ENCODE measurements around the gene PROX2. TPM values are rescaled to one million over a fixed set of nuclear protein-coding genes. Genes with fewer than 3 reads are reported as not detected.

Gene PROX2
- total RNA-seq, 1 experiment from 2014 or later: not detected

DNA sequence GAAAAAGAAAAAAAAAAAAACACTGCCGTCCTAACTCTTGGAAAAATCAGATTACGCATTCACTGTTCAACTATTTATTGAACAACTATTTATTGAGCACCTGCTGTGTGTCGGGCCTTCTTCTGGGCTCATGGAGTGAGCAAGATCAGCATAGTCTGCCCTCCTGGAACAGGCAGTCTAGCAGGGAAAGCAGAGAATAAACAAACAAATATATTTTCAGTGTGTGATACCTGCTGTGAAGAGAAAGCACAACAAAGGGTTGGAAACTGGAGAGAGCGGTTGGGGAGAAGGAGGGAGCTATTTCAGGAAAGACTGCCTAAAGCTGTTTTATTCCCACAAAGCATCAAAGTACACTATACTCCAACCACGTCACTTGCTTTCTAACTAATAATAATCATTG, 10.8 kb downstream of the PROX2 start:
- Histone ChIP-seq H3K27me3 (ENCODE audit: insufficient read depth, low read depth) (peaks cover 18% of the 10 kb centered on the region), H3K4me2 (no peak overlapping the region), H3K79me2 (ENCODE audit: low read depth) (no peaks in the 10 kb centered on the region), H3K9me2 (ENCODE audit: insufficient read depth) (no peaks in the 10 kb centered on the region), H3K4me1 (replicated peaks; ENCODE audit: insufficient read depth) (no peaks in the 10 kb centered on the region), H3K9me3 (ENCODE audit: insufficient read depth, low read depth) (no peaks in the 10 kb centered on the region), H3K36me3 (ENCODE audit: low read depth) (no peaks in the 10 kb centered on the region), H4K20me1 (ENCODE audit: insufficient read depth) (no peaks in the 10 kb centered on the region), H3K4me3 (no peak overlapping the region), H2AFZ (no peak overlapping the region), H3F3A (ENCODE audit: insufficient read depth, low read depth) (peaks cover 11% of the 10 kb centered on the region; the same call in 1 of the 2 replicates), H3K27ac (no peak overlapping the region)
- DNase-seq: no peak
- ChIA-PET CTCF (interaction anchor here (0.7 to 8.0 kb wide), 3 partner anchors 10 to 41 kb away, joined by 4 to 128 read pairs (median 9); no protein-coding TSS in a partner anchor), POLR2A (ENCODE audit: unreplicated experiment) (no interaction called here)
- no TSS peak for BruUV-seq (replicated peaks)
- intact Hi-C loops (cut with micrococcal nuclease; ENCODE audit: unreplicated experiment): no loop called here
- TF ChIP-seq, protein P1, sequence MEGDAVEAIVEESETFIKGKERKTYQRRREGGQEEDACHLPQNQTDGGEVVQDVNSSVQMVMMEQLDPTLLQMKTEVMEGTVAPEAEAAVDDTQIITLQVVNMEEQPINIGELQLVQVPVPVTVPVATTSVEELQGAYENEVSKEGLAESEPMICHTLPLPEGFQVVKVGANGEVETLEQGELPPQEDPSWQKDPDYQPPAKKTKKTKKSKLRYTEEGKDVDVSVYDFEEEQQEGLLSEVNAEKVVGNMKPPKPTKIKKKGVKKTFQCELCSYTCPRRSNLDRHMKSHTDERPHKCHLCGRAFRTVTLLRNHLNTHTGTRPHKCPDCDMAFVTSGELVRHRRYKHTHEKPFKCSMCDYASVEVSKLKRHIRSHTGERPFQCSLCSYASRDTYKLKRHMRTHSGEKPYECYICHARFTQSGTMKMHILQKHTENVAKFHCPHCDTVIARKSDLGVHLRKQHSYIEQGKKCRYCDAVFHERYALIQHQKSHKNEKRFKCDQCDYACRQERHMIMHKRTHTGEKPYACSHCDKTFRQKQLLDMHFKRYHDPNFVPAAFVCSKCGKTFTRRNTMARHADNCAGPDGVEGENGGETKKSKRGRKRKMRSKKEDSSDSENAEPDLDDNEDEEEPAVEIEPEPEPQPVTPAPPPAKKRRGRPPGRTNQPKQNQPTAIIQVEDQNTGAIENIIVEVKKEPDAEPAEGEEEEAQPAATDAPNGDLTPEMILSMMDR (conservative IDR thresholded peaks at IDR 0.05): no peak
- no peak for TF ChIP-seq EZH2 (IDR thresholded peaks at IDR 0.05; ENCODE audit: low read depth)

DNA sequence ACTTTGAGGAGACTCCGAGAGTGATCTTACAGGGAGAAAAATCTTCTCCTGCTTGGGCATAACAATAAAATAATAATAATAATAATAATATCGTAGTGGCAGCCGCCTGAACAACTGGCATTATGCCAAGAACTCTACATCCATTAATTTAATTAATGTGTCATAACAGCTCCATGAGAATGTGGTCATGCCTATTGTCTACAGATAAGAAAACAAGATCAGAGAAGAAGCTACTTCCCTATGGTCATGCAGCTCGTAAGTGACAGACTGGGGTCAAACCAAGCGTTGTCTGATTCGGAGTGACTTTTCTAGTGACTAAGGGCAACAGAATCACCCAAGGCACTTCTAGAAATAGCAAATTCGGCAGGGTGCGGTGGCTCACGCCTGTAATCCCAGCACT, 11.7 kb downstream of the PROX2 start:
- Histone ChIP-seq H3K4me2 (no peak overlapping the region), H3F3A (ENCODE audit: insufficient read depth, low read depth) (peaks cover 21% of the 10 kb centered on the region; the same call in 1 of the 2 replicates), H3K4me3 (no peak overlapping the region), H3K4me1 (replicated peaks; ENCODE audit: insufficient read depth) (no peaks in the 10 kb centered on the region), H3K36me3 (ENCODE audit: low read depth) (no peaks in the 10 kb centered on the region), H4K20me1 (ENCODE audit: insufficient read depth) (no peaks in the 10 kb centered on the region), H3K9me3 (ENCODE audit: insufficient read depth, low read depth) (no peaks in the 10 kb centered on the region), H3K9me2 (ENCODE audit: insufficient read depth) (no peaks in the 10 kb centered on the region), H2AFZ (no peak overlapping the region), H3K79me2 (ENCODE audit: low read depth) (no peaks in the 10 kb centered on the region), H3K27ac (no peak overlapping the region), H3K27me3 (ENCODE audit: insufficient read depth, low read depth) (peaks cover 18% of the 10 kb centered on the region)
- no peak for DNase-seq
- no TSS peak for BruUV-seq (replicated peaks)
- ChIA-PET POLR2A (ENCODE audit: unreplicated experiment) (no interaction called here), CTCF (interaction anchor here (1.6 to 8.0 kb wide), 2 partner anchors 9 to 42 kb away, joined by 4 to 128 read pairs; no protein-coding TSS in a partner anchor)
- no peak for TF ChIP-seq EZH2 (IDR thresholded peaks at IDR 0.05; ENCODE audit: low read depth)
- TF ChIP-seq, protein P1 (conservative IDR thresholded peaks at IDR 0.05): no peak
- intact Hi-C loops (cut with micrococcal nuclease; ENCODE audit: unreplicated experiment): no loop called here

DNA sequence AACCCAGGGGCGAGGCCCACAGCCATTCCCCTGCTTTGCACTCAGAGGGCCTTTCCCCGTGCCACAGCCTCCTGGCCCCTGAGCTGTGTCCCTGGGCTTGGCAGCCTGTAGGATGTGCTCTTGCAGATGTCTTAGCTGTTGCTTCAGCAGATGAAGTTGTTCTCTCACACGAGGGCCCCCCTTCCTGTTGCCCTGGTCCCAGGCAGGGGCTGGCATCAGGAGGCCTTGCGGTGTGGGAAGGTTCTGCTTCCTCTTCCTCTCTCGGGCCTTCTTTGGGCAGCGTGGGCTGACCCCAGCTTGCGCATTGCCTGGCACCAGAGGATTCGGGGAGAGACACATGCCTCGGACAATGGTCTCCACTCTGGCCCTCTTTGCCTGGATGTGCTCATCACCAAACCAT, 12.7 kb downstream of the PROX2 start:
- H3K4me3 ChIP-seq: no peak overlapping the region
- no peaks in the 10 kb centered on the region for H4K20me1 ChIP-seq (ENCODE audit: insufficient read depth)
- no peaks in the 10 kb centered on the region for H3K4me1 ChIP-seq (replicated peaks; ENCODE audit: insufficient read depth)
- TF ChIP-seq, protein P1 (conservative IDR thresholded peaks at IDR 0.05): no peak
- TF ChIP-seq EZH2 (IDR thresholded peaks at IDR 0.05; ENCODE audit: low read depth): no peak
- no peaks in the 10 kb centered on the region for H3K36me3 ChIP-seq (ENCODE audit: low read depth)
- intact Hi-C loops (cut with micrococcal nuclease; ENCODE audit: unreplicated experiment): no loop called here
- peaks cover 18% of the 10 kb centered on the region for H3K27me3 ChIP-seq (ENCODE audit: insufficient read depth, low read depth)
- no peak overlapping the region for H3K27ac ChIP-seq
- H3K4me2 ChIP-seq: no peak overlapping the region
- no peak overlapping the region for H2AFZ ChIP-seq
- BruUV-seq (replicated peaks): no TSS peak
- no peaks in the 10 kb centered on the region for H3K9me2 ChIP-seq (ENCODE audit: insufficient read depth)
- ChIA-PET CTCF (interaction anchor here (0.8 to 8.0 kb wide), 4 partner anchors 14 to 255 kb away, joined by 3 to 128 read pairs (median 14); no protein-coding TSS in a partner anchor), POLR2A (ENCODE audit: unreplicated experiment) (no interaction called here)
- no peaks in the 10 kb centered on the region for H3K9me3 ChIP-seq (ENCODE audit: insufficient read depth, low read depth)
- no peaks in the 10 kb centered on the region for H3K79me2 ChIP-seq (ENCODE audit: low read depth)
- no peak for DNase-seq
- peaks cover 24% of the 10 kb centered on the region; the same call in 1 of the 2 replicates for H3F3A ChIP-seq (ENCODE audit: insufficient read depth, low read depth)
